ENCODE results near the gene FAH.

The FAH gene

GRCh38 chr15:80188251-80188650, 35.5 kb downstream of the FAH start:
- H3K4me3 ChIP-seq (ENCODE audit: low read length, poor library complexity, severe bottlenecking), result no peak overlapping the region
- H3K36me3 ChIP-seq (ENCODE audit: insufficient read depth, low read length), result peaks cover 28% of the 10 kb centered on the region; the same call in 1 of the 2 replicates
- H2AFZ ChIP-seq (ENCODE audit: low read length), result no peak overlapping the region
- no peaks in the 10 kb centered on the region for H3K79me2 ChIP-seq (ENCODE audit: insufficient read depth, low read length)
- H3F3A ChIP-seq (ENCODE audit: low read depth), result no peaks in the 10 kb centered on the region
- H3K4me2 ChIP-seq (ENCODE audit: low read depth, low read length, poor library complexity, severe bottlenecking), result no peak overlapping the region
- no peaks in the 10 kb centered on the region for H3K4me1 ChIP-seq (ENCODE audit: insufficient read depth, low read length, poor library complexity, severe bottlenecking)
- H3K27me3 ChIP-seq (ENCODE audit: insufficient read depth, low read length, poor library complexity, severe bottlenecking), result no peaks in the 10 kb centered on the region
- H3K9ac ChIP-seq (ENCODE audit: low read depth, low read length, poor library complexity, severe bottlenecking), result no peak overlapping the region
- no peaks in the 10 kb centered on the region for H3K9me3 ChIP-seq (ENCODE audit: insufficient read depth, low read depth, low read length)
- TF ChIP-seq EZH2phosphoT487 (IDR thresholded peaks at IDR 0.05; ENCODE audit: borderline replicate concordance) (no peak), CTCF (conservative IDR thresholded peaks at IDR 0.05; ENCODE audit: low read length) (no peak)
- H3K9me2 ChIP-seq (replicated peaks; ENCODE audit: low read depth, low read length), result no peaks in the 10 kb centered on the region
- no peaks in the 10 kb centered on the region for H4K20me1 ChIP-seq (ENCODE audit: insufficient read depth, low read length, poor library complexity, severe bottlenecking)

- H3F3A ChIP-seq (ENCODE audit: low read depth), result no peaks in the 10 kb centered on the region
- H3K79me2 ChIP-seq (ENCODE audit: insufficient read depth, low read length), result no peaks in the 10 kb centered on the region
- H4K20me1 ChIP-seq (ENCODE audit: insufficient read depth, low read length, poor library complexity, severe bottlenecking), result no peaks in the 10 kb centered on the region
- no peaks in the 10 kb centered on the region for H3K9me3 ChIP-seq (ENCODE audit: insufficient read depth, low read depth, low read length)
- no peak overlapping the region for H3K4me2 ChIP-seq (ENCODE audit: low read depth, low read length, poor library complexity, severe bottlenecking)
- H3K4me1 ChIP-seq (ENCODE audit: insufficient read depth, low read length, poor library complexity, severe bottlenecking), result no peaks in the 10 kb centered on the region
- H3K4me3 ChIP-seq (ENCODE audit: low read length, poor library complexity, severe bottlenecking), result no peak overlapping the region
- H2AFZ ChIP-seq (ENCODE audit: low read length), result no peak overlapping the region
- H3K9me2 ChIP-seq (replicated peaks; ENCODE audit: low read depth, low read length), result no peaks in the 10 kb centered on the region
- no peaks in the 10 kb centered on the region for H3K27me3 ChIP-seq (ENCODE audit: insufficient read depth, low read length, poor library complexity, severe bottlenecking)
- H3K36me3 ChIP-seq (ENCODE audit: insufficient read depth, low read length), result peaks cover 11% of the 10 kb centered on the region; the same call in 1 of the 2 replicates
- no peak for TF ChIP-seq CTCF (conservative IDR thresholded peaks at IDR 0.05; ENCODE audit: low read length)
- no peak overlapping the region for H3K9ac ChIP-seq (ENCODE audit: low read depth, low read length, poor library complexity, severe bottlenecking)
These were observed 38.4 kb downstream of the FAH start for GRCh38 chr15:80191198-80191597.

GRCh38 chr15:80191897-80192595, 39.2 kb downstream of the FAH start:
- Histone ChIP-seq H3F3A (ENCODE audit: low read depth) (no peaks in the 10 kb centered on the region), H4K20me1 (ENCODE audit: insufficient read depth, low read length, poor library complexity, severe bottlenecking) (no peaks in the 10 kb centered on the region), H3K27me3 (ENCODE audit: insufficient read depth, low read length, poor library complexity, severe bottlenecking) (no peaks in the 10 kb centered on the region), H3K4me2 (ENCODE audit: low read depth, low read length, poor library complexity, severe bottlenecking) (no peak overlapping the region), H3K79me2 (ENCODE audit: insufficient read depth, low read length) (no peaks in the 10 kb centered on the region), H3K9me3 (ENCODE audit: insufficient read depth, low read depth, low read length) (no peaks in the 10 kb centered on the region), H2AFZ (ENCODE audit: low read length) (no peak overlapping the region), H3K4me1 (ENCODE audit: insufficient read depth, low read length, poor library complexity, severe bottlenecking) (no peaks in the 10 kb centered on the region), H3K4me3 (ENCODE audit: low read length, poor library complexity, severe bottlenecking) (no peak overlapping the region), H3K36me3 (ENCODE audit: insufficient read depth, low read length) (peaks cover 6% of the 10 kb centered on the region; the same call in 1 of the 2 replicates), H3K9ac (ENCODE audit: low read depth, low read length, poor library complexity, severe bottlenecking) (no peak overlapping the region), H3K9me2 (replicated peaks; ENCODE audit: low read depth, low read length) (no peaks in the 10 kb centered on the region)
- TF ChIP-seq EZH2phosphoT487 (IDR thresholded peaks at IDR 0.05; ENCODE audit: borderline replicate concordance) (no peak), CTCF (conservative IDR thresholded peaks at IDR 0.05; ENCODE audit: low read length) (no peak)
